ELF-1 (cell line): ENCODE measurements around the gene ADGRB2.

Experiments used
- DNase-seq: peaks from one replicate; pipeline ENCODE4 v3.0.0-alpha.2; 2016; ENCODE audit warnings: low read depth, low spot score

Gene ADGRB2

DNA sequence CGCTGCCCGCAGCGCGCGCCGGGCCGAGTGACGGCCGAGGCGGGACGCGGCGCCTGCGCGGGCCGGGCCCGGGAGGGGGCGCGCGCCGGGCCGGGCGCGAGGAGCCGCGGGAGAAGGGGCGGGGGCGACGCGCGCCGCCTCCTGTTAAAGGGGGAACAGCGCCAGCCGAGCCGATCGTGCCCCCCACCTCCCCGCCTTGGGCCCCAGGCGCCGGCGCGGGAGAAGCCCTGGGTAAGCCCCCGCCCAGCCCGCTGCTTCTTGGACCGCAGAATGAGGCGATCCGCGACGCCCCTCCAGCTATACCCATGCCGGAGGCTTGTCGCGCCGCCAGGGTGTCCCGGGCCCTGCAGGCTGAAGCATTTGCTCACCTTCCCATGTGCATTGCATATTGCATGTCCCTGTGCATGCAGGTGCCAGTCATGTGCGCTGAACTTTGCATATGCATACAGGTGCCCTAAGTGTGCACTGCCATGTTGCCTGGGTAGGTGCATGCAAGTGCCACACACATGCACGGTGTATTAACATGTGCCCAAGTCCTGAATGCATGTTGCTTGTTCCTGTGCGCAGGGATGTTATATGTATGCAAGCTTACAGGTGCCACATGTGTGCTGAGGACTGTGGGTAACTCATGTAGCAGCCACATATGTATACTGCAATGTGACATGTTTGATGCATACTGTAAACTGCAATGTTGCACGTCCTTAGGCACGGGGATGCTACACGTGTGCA lies at the start of gene ADGRB2:
Gene ADGRB2, minus strand, starts transcription at position 29 of the 729 bp plus-strand sequence. CDS start 7,119 bp downstream, outside the sequence.
- DNase-seq, result no peak

DNA sequence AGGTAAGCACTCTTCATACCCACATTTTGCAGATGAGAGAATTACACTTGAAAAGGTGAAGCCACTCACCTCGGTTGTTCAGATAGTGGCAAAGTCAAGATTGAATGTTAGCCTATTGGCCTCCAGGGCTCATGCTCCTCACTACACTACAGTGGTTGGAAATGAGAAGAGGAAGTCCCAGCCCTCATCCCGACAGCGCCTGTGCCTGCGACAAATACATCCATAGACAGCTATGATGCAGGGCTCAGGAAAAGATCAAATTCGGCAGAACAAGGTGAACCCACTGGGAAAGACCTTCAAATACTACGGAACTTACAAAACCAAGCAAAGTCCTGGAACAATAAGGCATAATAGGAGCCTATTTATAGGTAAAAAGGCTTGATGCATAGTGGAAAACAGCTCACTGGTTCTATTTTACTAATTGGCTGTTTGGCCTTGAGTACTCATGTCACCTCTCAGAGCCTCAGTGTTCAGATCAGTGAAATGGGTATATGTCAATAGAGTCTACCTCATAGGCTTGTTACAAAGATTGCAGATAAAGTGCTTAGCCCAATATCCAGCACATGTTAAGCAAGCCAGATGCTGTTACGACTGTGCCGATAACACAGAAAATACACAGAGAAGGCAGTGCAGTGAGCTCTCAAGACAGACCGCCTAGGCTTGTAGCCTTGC lies 48.2 kb upstream of the ADGRB2 start:
- no peak for DNase-seq

DNA sequence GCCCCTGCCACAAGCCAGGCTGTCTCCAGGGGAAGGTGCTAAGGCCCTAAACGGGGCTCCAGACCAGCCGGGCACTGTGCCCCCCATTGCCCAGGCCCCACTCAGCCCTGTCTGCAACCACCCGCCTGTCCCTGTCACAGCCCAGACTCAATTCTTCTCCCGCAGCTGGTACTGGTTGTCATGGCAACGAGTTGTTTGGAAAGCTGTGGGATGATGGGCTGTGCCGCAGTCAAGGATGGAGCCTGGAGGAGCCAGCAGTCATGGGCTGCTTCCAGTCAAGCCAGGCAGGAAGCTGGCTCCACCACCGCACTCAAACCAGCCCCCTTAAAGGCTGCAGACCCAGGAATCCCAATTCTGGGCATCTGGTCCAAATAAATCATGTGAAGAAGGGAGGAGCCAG lies 47.5 kb upstream of the ADGRB2 start:
- DNase-seq, result peak; percentile 70

DNA sequence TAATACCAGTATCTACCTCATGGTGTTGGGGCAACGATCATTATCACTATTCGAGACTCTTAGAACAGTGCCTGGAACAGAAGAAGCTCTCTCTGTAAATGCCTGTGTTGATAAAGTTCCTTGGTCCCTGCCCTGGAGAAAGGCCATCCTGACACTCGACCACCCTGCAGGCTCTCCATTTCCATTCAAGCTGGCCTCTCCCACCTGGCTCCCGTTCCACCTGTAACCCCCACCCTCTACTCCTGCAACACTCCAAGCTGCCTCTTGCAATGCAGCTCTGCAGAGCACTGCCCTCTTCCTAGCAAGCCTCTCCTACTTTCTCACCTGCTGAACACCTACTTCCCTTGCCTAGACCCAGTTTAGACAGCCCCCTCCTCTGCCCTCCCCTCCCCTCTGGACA lies 45.6 kb upstream of the ADGRB2 start:
- DNase-seq, result no peak

DNA sequence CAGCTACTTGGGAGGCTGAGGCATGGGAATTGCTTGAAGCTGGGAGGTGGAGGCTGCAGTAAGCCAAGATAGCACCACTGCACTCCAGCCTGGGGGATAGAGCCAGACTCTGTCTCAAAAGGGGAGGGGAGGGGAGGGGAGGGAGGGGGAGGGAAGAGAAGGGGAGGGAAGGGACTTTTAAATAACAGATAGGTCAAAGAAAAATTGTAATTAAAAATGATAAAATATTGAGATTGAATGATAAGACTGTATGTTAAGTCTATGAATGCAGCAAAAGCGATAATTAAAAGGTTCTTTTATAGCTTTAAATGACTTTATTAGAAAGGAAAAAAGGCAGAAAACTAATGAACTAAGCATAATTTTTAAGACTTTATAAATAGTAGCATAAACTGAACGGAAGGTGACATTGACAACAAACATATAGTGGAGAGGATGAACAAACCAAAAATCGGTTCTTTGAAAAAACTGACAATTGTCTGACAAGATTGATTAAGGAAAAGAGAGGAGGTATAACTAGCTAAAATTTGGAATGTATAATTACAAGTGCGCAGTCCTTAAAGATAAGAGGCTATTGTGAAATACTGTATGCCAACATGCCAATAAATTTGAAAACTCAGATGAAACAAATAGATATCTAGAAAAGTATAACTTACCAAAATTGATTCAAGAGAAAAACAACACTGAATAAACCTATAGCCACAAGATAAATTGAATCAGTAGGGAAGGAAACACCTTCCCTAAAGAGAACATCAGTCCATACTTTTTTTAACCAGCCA lies 43.3 kb upstream of the ADGRB2 start:
- DNase-seq, result no peak

- no peak for DNase-seq
Observed at GRCh38 chr1:31805318-31805717, 41.2 kb upstream of the ADGRB2 start.

DNA sequence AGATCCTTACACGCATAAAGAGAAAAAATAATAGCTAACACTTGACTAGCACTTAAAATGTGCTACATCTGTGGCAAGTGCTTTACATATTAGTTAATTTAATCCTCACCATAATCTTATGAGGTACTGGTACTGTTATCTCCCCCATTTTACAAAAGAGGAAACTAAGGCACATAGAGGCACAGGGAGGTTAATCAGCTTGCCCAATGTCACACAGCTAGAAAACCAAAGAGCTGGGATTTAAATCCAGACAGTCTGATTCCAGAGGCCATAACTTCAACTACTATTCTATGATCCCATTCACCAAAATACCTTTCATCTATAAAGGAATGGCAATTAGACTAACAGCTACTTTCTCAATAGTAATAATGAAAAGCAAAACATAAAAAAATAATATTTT lies 40.0 kb upstream of the ADGRB2 start:
- no peak for DNase-seq

- no peak for DNase-seq
Observed at GRCh38 chr1:31803610-31804009, 39.5 kb upstream of the ADGRB2 start.

GRCh38 chr1:31802190-31803150 lies 38.3 kb upstream of the ADGRB2 start:
- no peak for DNase-seq

- no peak for DNase-seq
Observed at GRCh38 chr1:31801458-31801857, 37.3 kb upstream of the ADGRB2 start.

- DNase-seq, result no peak
Observed at GRCh38 chr1:31800674-31800967, 36.5 kb upstream of the ADGRB2 start.

- no peak for DNase-seq
Observed at GRCh38 chr1:31799895-31800673, 35.9 kb upstream of the ADGRB2 start.

DNA sequence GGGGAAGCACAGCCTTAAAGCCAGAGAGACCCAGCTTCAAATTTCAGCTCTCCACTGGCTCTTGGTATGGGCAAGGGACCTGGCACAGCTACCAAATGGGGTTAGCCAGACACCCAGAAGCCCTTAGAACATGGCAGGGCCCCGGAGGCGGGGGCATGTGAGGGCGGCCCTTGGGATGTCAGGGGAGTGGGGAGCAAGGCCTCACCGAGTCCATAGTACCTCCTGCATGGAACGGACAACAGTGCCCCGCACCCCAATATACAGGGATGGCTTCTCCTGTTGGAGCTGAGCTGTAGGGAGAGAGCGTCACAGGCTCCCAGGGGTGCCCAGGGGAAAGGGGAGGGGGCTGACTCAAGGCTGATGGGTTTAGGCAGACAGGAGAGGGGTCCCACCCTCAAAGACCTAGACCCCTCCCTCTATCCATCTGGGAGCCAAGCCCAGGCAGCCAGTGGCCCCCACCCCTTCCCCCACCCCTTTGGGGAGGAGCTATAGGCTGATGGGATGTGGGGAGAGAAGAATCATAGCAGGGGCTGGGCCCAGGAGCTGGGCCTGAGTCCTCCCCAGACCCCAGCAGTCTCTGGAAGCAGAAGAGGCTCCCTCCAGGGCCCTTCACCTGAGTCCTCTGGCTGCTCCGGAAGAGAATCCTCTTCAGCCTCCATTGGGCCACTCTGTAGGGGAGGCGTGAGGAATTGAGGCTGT lies 35.2 kb upstream of the ADGRB2 start:
- no peak for DNase-seq

- DNase-seq, result no peak
Observed at GRCh38 chr1:31798433-31799195, 34.5 kb upstream of the ADGRB2 start.

DNA sequence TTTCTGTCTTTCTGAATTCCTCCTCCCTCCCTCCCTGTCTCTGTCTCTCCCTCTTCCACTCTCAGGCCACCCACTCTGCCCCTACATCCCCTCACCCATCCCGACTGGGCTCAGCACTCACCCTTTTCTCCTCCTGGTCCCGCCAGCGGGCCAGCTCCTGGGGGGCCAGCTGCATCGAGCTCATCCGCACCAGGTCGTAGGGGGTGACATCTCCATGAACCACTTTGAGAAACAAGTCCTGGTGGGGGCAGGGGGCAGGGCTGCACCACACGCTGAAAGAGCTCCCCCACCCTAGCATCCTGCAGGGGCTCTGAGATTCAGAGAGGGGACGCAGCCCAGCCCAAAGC lies 33.9 kb upstream of the ADGRB2 start:
- DNase-seq, result no peak

GRCh38 chr1:31797216-31797615 lies 33.1 kb upstream of the ADGRB2 start:
- no peak for DNase-seq

DNA sequence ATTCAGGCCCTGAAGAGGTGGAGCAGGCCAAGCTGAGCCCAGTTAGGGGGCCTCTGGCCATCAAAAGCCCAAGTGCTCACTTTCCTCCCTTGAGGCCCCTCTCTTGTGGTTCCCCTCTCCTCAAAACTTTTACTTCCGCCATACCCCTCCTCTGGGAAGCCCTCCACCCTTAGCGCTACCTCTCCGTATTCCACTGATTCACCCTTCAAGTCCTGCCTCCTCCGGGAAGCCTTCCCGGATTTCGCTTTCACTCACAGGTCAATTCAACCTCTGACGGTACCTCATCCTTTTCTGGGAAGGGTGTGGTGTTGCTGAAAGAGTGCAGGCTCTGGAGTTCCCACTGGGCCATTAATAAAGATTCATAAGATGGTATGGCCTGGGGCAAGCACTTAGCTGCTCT lies 32.6 kb upstream of the ADGRB2 start:
- DNase-seq, result no peak

- DNase-seq, result no peak
Observed at GRCh38 chr1:31795801-31796621, 31.9 kb upstream of the ADGRB2 start.
